NCI-H1694 (cell line): ENCODE data around the gene FAM177B.

Experiments
- DNase-seq: peaks from one replicate; lab custom pipeline; 2025; lab: John Stamatoyannopoulos, UW

Gene FAM177B

GRCh38 chr1:222786121-222786520 is 49.1 kb downstream of the FAM177B start:
- DNase-seq, result no peak

GRCh38 chr1:222787729-222788128 is 50.7 kb downstream of the FAM177B start:
- no peak for DNase-seq

GRCh38 chr1:222788402-222789156 is 51.6 kb downstream of the FAM177B start:
- DNase-seq, result no peak

- DNase-seq, result no peak
Measured at GRCh38 chr1:222790115-222790514, 53.1 kb downstream of the FAM177B start.

GRCh38 chr1:222790520-222790919 is 53.5 kb downstream of the FAM177B start:
- DNase-seq, result no peak

- no peak for DNase-seq
Measured at GRCh38 chr1:222791006-222791710, 54.2 kb downstream of the FAM177B start.

GRCh38 chr1:222792744-222793143 is 55.7 kb downstream of the FAM177B start:
- DNase-seq, result no peak

GRCh38 chr1:222794656-222795474 is 57.9 kb downstream of the FAM177B start:
- DNase-seq, result no peak

GRCh38 chr1:222798116-222798515 is 61.1 kb downstream of the FAM177B start:
- no peak for DNase-seq

- no peak for DNase-seq
Measured at GRCh38 chr1:222798975-222799374, 62.0 kb downstream of the FAM177B start.
